K562 (cell line): ENCODE measurements around the gene BCAS4. TPM values are rescaled to one million over a fixed set of nuclear protein-coding genes. Genes with fewer than 3 reads are reported as not detected.

Source experiments
- ATAC-seq: fragments of 200-7000 bp; cut with Tn5 transposase; 3 replicates; pipeline ENCODE4 v1.9.1; 2020; ENCODE audit warnings: moderate library complexity
- BruUV-seq: library from RNA; stranded (reverse); fragments of 400-500 nt; replicated peaks from 2 replicates; lab custom pipeline; 2021; lab: Mats Ljungman, UMichigan
- CTCF ChIA-PET: fragments of 300-600 bp; formaldehyde crosslinking; extraction: SDS; loops from one replicate; lab custom pipeline; 2021; ENCODE audit warnings: low intra/inter-chr PET ratio; lab: Yijun Ruan, JAX
- POLR2A ChIA-PET: fragments of 300-600, 350-650 bp; sonication (Branson Sonifier 250); formaldehyde crosslinking; extraction: SDS; loops from one replicate; lab custom pipeline; 2021; ENCODE audit warnings: antibody characterized with exemption, inconsistent platforms; lab: Yijun Ruan, JAX
- DNase-seq, 4 experiments: peaks; one replicate each; pipeline versions ENCODE4 v3.0.0 to v3.0.0-alpha.2; 2011 to 2018; ENCODE audit warnings: low spot score in 3 of 4, mixed read lengths in 3 of 4; ENCODE audit errors: extremely low read depth in 1 of 4
- FAIRE-seq: peaks from 2 replicates; lab custom pipeline; 2011; peaks lifted over from hg19 to GRCh38; lab: Jason Lieb, UNC
- H2AFZ ChIP-seq: 2 replicates; pipeline ENCODE4 v1.6.0; 2011; ENCODE audit warnings: low read depth, low read length, control low read depth, inconsistent platforms
- H3K27ac ChIP-seq: fragments of 200-600 bp; 3 replicates; pipeline ENCODE4 v1.8.0; 2011; ENCODE audit warnings: low read depth, mild to moderate bottlenecking, control low read depth, inconsistent platforms, low read length, moderate library complexity, mixed read lengths; ENCODE audit errors: extremely low read depth
- H3K27me3 ChIP-seq, 2 experiments: fragments of 300-600 bp in 1 of 2; 2 replicates in 1 of 2; 3 replicates in 1 of 2; pipeline versions ENCODE4 v1.6.0 to v1.8.0; 2011; ENCODE audit warnings: inconsistent platforms in 2 of 2, low read length in 2 of 2, mild to moderate bottlenecking in 1 of 2, mixed read lengths in 1 of 2, moderate library complexity in 1 of 2; ENCODE audit not compliant: control insufficient read depth in 2 of 2, insufficient read depth in 2 of 2
- H3K36me3 ChIP-seq: fragments of 300-600 bp; 3 replicates; pipeline ENCODE4 v1.8.0; 2011; ENCODE audit warnings: mild to moderate bottlenecking, low read length, inconsistent platforms; ENCODE audit not compliant: control insufficient read depth, insufficient read depth
- H3K4me1 ChIP-seq, 2 experiments: fragments of 200-600 bp in 1 of 2; replicated peaks in 1 of 2; 2 replicates in 1 of 2; 3 replicates in 1 of 2; pipeline versions ENCODE4 v1.5.1 to v1.8.0; 2011; ENCODE audit warnings: inconsistent platforms in 2 of 2, low read length in 2 of 2, mild to moderate bottlenecking in 1 of 2, mixed read lengths in 1 of 2, moderate library complexity in 1 of 2; ENCODE audit not compliant: control insufficient read depth in 2 of 2, insufficient read depth in 2 of 2
- H3K4me2 ChIP-seq: 2 replicates; pipeline ENCODE4 v1.6.1; 2011; ENCODE audit warnings: low read length, control low read depth, inconsistent platforms, mixed read lengths; ENCODE audit not compliant: insufficient read depth
- H3K4me3 ChIP-seq: fragments of 200-600 bp; sonication (generic), shearing (Covaris generic); 2 replicates; pipeline ENCODE4 v1.5.1; 2016; ENCODE audit warnings: control low read depth, inconsistent platforms
- H3K79me2 ChIP-seq: fragments of 200-600 bp; 3 replicates; pipeline ENCODE4 v1.8.0; 2011; ENCODE audit warnings: low read length, inconsistent platforms; ENCODE audit not compliant: control insufficient read depth, insufficient read depth
- H3K9ac ChIP-seq, 2 experiments: 2 replicates each; pipeline versions ENCODE4 v1.6.0 to v1.6.1; 2011; ENCODE audit warnings: low read depth in 2 of 2, low read length in 2 of 2, control low read depth in 1 of 2, inconsistent platforms in 1 of 2, mild to moderate bottlenecking in 1 of 2, mixed read lengths in 1 of 2; ENCODE audit not compliant: insufficient read depth in 1 of 2
- H3K9me1 ChIP-seq: one replicate; pipeline ENCODE4 v1.6.0; 2011; ENCODE audit warnings: inconsistent platforms, mild to moderate bottlenecking, low read length, moderate library complexity; ENCODE audit not compliant: control insufficient read depth, insufficient read depth
- H3K9me3 ChIP-seq: replicated peaks from 2 replicates; pipeline ENCODE4 v1.5.1; 2011; ENCODE audit warnings: low read depth, low read length, inconsistent platforms; ENCODE audit not compliant: control insufficient read depth, insufficient read depth
- H4K20me1 ChIP-seq: replicated peaks from 2 replicates; pipeline ENCODE4 v1.6.1; 2011; ENCODE audit warnings: low read length, inconsistent platforms, mixed read lengths; ENCODE audit not compliant: control insufficient read depth, insufficient read depth
- ARID1B ChIP-seq: fragments of 450-650 bp; IDR thresholded peaks from 2 replicates; pipeline ENCODE4 v1.6.1; 2016; ENCODE audit warnings: antibody characterized with exemption, mild to moderate bottlenecking, inconsistent platforms
- ETV5 ChIP-seq: sonication (generic); formaldehyde crosslinking; IDR thresholded peaks from 2 replicates; pipeline ENCODE4 v1.4.0; 2020; ENCODE audit warnings: low read depth, mild to moderate bottlenecking, missing genetic modification reagents
- SPI1 ChIP-seq: IDR thresholded peaks from 2 replicates; pipeline ENCODE4 v1.6.1; 2011; ENCODE audit warnings: low read depth, low read length, control low read depth, borderline replicate concordance
- ZBTB7A ChIP-seq: IDR thresholded peaks from 2 replicates; pipeline ENCODE4 v1.6.1; 2011; ENCODE audit warnings: low read depth, mild to moderate bottlenecking, low read length, moderate library complexity, borderline replicate concordance; ENCODE audit not compliant: control insufficient read depth
- WGBS: fragments of 100-300 bp; shearing (Covaris generic); methylation state at CpG from one replicate; pipeline ENCODE4 v1.1.6; 2016; ENCODE audit warnings: low coverage, mixed read lengths; ENCODE audit not compliant: insufficient coverage; ENCODE audit errors: missing lambda C conversion rate; 5-methylcytosine and 5-hydroxymethylcytosine counted together
- in situ Hi-C: fragments of 300-500 bp; cut with MboI; formaldehyde crosslinking; loops from 4 replicates; pipeline ENCODE4 v1.15.0; 2018; ENCODE audit warnings: inconsistent platforms, mixed read lengths
- intact Hi-C: fragments of 100-400 bp; cut with micrococcal nuclease; formaldehyde crosslinking; loops from 2 replicates; pipeline ENCODE4 v1.14.2; 2022
- polyA plus RNA-seq, 8 experiments: library from polyadenylated mRNA; depleted of rRNA in 4 of 8; stranded (reverse) in 5 of 8; unstranded in 3 of 8; fragments of >200 nt; fragmentation: Nextera tagmentation in 2 of 8; fragmentation: Illumina TruSeq in 1 of 8; extraction: Ambion mirVana in 2 of 8; extraction: Trizol in 1 of 8; gene quantifications; 2 replicates each; pipeline versions ENCODE4 v1.2.1 to v1.2.3, GENCODE V29; 2011 to 2014; ENCODE audit warnings: inconsistent platforms in 1 of 8, missing spikeins in 1 of 8
- total RNA-seq, 7 experiments: library from RNA; depleted of rRNA in 6 of 7; stranded (reverse); fragments of >200 nt in 6 of 7; fragmentation: Illumina TruSeq in 2 of 7; extraction: Trizol in 2 of 7; gene quantifications; 2 replicates each; pipeline versions ENCODE4 v1.2.1 to v1.2.3, GENCODE V29; 2011 to 2021; ENCODE audit warnings: low replicate concordance in 1 of 7
- TF ChIP-seq, protein P1 (sequence below), 3 experiments: fragments of 200-800 bp in 1 of 3; fragments of 250-450 bp in 1 of 3; fragments of 450-650 bp in 1 of 3; sonication (Bioruptor Pico) in 1 of 3; sonication (Bioruptor generic) in 1 of 3; formaldehyde crosslinking in 1 of 3; IDR thresholded peaks; 2 replicates each; pipeline versions ENCODE4 v1.6.1 to v1.8.0; 2016 to 2022; ENCODE audit warnings: mild to moderate bottlenecking in 2 of 3, missing genetic modification characterization in 2 of 3, missing compliant biosample characterization in 1 of 3, moderate library complexity in 1 of 3
- TF ChIP-seq, protein P2 (sequence below): fragments of 450-650 bp; IDR thresholded peaks from 2 replicates; pipeline ENCODE4 v1.6.1; 2017; ENCODE audit warnings: antibody characterized with exemption

The BCAS4 gene
- total and polyA plus RNA-seq, 9 of the 15 experiments (the other 6 are each of a cell fraction or from before 2014, with no cell fraction given), result 0.15 to 2.3 (median 0.47) TPM

DNA sequence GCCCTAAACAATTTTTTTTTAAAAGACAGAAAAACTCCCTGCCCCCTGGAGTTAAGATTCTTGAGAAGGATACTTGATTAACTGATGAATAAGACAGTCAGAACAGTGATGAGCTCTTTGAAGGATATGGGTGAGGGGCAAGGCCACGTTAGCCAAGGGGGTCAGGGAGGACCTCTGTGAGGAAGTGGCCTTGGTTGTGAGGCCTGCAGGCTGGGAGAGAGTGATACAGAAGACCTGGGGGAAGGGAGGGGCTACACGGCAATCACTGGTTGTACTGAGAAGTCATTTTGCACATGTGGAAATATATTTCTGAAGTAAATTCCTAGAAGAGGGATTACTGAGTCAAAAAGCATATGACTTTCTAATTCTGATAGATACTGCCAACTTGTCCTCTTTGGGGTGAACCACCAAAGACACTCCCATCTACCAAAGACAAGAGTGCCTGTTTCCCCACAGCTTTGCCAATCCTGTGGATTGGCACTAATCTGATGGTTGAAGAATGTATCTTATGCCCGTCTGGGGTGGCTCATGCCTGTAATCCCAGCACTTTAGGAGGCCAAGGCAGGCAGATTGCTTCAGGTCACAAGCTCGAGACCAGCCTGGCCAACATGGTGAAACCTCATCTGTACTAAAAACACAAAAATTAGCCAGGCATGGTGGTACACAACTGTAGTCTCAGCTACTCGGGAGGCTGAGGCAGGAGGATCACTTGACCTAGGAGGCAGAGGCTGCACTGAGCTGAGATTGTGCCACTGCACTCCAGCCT is 22.3 kb upstream of the BCAS4 start:
- TF ChIP-seq ZBTB7A (peak; percentile 47; the same call in 1 of the 2 replicates), SPI1 (peak; percentile 73; the same call in 1 of the 2 replicates), ARID1B (peak; percentile 34; the same call in 1 of the 2 replicates), ETV5 (CRISPR knock-in tag) (no peak)
- TF ChIP-seq, protein P1, sequence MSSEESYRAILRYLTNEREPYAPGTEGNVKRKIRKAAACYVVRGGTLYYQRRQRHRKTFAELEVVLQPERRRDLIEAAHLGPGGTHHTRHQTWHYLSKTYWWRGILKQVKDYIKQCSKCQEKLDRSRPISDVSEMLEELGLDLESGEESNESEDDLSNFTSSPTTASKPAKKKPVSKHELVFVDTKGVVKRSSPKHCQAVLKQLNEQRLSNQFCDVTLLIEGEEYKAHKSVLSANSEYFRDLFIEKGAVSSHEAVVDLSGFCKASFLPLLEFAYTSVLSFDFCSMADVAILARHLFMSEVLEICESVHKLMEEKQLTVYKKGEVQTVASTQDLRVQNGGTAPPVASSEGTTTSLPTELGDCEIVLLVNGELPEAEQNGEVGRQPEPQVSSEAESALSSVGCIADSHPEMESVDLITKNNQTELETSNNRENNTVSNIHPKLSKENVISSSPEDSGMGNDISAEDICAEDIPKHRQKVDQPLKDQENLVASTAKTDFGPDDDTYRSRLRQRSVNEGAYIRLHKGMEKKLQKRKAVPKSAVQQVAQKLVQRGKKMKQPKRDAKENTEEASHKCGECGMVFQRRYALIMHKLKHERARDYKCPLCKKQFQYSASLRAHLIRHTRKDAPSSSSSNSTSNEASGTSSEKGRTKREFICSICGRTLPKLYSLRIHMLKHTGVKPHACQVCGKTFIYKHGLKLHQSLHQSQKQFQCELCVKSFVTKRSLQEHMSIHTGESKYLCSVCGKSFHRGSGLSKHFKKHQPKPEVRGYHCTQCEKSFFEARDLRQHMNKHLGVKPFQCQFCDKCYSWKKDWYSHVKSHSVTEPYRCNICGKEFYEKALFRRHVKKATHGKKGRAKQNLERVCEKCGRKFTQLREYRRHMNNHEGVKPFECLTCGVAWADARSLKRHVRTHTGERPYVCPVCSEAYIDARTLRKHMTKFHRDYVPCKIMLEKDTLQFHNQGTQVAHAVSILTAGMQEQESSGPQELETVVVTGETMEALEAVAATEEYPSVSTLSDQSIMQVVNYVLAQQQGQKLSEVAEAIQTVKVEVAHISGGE (CRISPR knock-in tag; IDR thresholded peaks at IDR 0.05), result peak in 1 of 3 experiments; percentile 85; a peak in 2 of 6 replicates
- TF ChIP-seq, protein P2, sequence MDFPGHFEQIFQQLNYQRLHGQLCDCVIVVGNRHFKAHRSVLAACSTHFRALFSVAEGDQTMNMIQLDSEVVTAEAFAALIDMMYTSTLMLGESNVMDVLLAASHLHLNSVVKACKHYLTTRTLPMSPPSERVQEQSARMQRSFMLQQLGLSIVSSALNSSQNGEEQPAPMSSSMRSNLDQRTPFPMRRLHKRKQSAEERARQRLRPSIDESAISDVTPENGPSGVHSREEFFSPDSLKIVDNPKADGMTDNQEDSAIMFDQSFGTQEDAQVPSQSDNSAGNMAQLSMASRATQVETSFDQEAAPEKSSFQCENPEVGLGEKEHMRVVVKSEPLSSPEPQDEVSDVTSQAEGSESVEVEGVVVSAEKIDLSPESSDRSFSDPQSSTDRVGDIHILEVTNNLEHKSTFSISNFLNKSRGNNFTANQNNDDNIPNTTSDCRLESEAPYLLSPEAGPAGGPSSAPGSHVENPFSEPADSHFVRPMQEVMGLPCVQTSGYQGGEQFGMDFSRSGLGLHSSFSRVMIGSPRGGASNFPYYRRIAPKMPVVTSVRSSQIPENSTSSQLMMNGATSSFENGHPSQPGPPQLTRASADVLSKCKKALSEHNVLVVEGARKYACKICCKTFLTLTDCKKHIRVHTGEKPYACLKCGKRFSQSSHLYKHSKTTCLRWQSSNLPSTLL, result no peak
- TF ChIP-seq, all 486 proteins: peak for 4
- ChIA-PET POLR2A (interaction anchor here (0.6 to 0.9 kb wide), 2 partner anchors 12 to 200 kb away, joined by 3 read pairs; no protein-coding TSS in a partner anchor), CTCF (interaction anchor here (0.7 kb wide), 1 partner anchor 18 kb away, joined by 3 read pairs; no protein-coding TSS in a partner anchor)
- in situ Hi-C loops (no loop called here), intact Hi-C loops (no loop called here)
- Histone ChIP-seq H4K20me1 (no peaks in the 10 kb centered on the region), H3K4me2 (no peak overlapping the region), H3K9me3 (no peaks in the 10 kb centered on the region), H3K27ac (no peak overlapping the region), H3K4me3 (no peak overlapping the region), H2AFZ (peak overlapping the region; percentile 52; the same call in 1 of the 2 replicates), H3K27me3 (no peaks in the 10 kb centered on the region), H3K79me2 (no peaks in the 10 kb centered on the region), H3K9ac (no peak overlapping the region; a peak in 1 of 4 replicates), H3K36me3 (no peaks in the 10 kb centered on the region), H3K4me1 (peaks cover 7 to 21% of the 10 kb centered on the region in 2 experiments; a peak in 4 of 5 replicates), H3K9me1 (no peaks in the 10 kb centered on the region)
- FAIRE-seq (no peak), DNase-seq (peak in 2 of 4 experiments; percentile 29 to 54), ATAC-seq (peak; percentile 27; the same call in 1 of the 3 replicates)
- no TSS peak for BruUV-seq
- WGBS, result 33% methylated on average over 5 of the region's 5 CpGs
